HG03039 (cell line): ENCODE data around the gene KRT3.
"Not testable (repeated sequence)": the region's sequence is repeated elsewhere in the genome, so short reads cannot be mapped to it uniquely, and the experiment has no call there.

Source experiments
- ATAC-seq: cut with Tn5 transposase; IDR thresholded peaks from one replicate; pipeline ENCODE4 v1.9.1; 2021; ENCODE audit warnings: mild to moderate bottlenecking, moderate library complexity; ENCODE audit not compliant: unreplicated experiment

KRT3 gene

DNA sequence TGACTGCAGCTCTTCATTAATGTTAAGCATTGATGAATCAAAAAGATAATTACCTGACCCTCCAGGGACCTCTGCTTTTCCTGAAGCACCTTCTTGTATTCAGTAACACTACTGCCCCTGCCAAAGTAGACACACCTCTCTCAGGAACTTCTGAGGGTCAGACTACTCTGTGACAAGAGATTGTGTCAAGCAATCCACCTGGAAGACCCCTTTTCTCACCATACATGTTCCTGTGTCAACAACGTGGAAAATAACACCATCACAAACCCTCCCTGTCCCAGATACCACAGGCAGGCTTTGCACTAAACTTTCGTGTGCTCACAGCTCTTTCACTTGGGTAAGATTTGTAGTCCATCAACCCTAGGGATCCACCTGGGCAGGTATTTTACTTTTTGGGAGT is 31.9 kb downstream of the KRT3 start:
- no peak for ATAC-seq

DNA sequence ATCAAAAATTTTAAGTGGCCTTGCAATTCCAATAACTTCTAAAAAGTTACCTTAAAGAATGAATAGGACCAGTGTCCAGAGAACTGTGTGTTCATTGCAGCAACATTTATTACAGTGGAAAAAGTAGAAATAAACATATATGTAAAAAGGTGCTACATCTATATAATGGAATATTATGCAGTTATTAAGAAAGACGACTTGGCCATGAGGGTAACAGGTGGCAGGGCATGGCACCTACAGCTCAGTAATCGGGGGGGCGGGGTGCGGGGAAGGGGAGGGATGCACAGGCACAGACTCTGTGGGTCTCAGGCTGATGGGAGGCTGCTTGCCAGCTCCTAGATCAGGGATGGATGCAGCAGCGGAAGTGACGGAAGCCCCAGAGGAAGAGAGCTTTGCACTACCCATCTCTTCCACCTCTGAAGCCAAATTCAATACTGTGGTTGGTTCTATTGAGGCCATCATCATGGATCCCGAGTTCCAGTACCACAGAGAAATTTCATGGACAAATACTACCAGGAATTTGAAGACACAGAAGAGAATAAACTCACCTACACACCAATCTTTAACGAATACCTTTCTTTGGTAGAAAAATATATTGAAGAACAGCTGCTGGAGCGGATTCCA is 32.8 kb downstream of the KRT3 start:
- ATAC-seq = no peak

DNA sequence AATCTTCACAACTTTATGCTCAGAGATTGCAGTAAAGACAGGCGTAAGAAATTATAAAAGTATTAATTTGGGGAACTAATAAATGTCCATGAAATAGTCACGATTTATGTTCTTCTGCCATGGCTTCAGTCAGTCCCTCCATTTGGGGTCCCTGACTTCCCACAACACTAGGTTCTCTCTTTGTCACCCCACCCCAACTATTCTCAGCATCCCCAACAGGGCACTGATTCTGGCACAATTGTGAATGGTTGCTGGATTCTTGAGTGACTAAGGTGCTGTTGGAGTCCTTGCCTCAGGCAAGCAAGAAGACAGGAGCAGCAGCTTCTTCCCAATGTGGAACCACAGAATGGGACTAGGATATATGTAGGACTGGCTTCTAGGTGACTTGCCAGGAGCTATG is 34.1 kb downstream of the KRT3 start:
- no peak for ATAC-seq

GRCh38 chr12:52761218-52761617 is 34.7 kb downstream of the KRT3 start:
- ATAC-seq = not testable (repeated sequence)

- no peak for ATAC-seq
Observed at GRCh38 chr12:52760623-52761022, 35.3 kb downstream of the KRT3 start.

- no peak for ATAC-seq
Observed at GRCh38 chr12:52759695-52760094, 36.2 kb downstream of the KRT3 start.

- ATAC-seq = no peak
Observed at GRCh38 chr12:52759218-52759617, 36.7 kb downstream of the KRT3 start.

DNA sequence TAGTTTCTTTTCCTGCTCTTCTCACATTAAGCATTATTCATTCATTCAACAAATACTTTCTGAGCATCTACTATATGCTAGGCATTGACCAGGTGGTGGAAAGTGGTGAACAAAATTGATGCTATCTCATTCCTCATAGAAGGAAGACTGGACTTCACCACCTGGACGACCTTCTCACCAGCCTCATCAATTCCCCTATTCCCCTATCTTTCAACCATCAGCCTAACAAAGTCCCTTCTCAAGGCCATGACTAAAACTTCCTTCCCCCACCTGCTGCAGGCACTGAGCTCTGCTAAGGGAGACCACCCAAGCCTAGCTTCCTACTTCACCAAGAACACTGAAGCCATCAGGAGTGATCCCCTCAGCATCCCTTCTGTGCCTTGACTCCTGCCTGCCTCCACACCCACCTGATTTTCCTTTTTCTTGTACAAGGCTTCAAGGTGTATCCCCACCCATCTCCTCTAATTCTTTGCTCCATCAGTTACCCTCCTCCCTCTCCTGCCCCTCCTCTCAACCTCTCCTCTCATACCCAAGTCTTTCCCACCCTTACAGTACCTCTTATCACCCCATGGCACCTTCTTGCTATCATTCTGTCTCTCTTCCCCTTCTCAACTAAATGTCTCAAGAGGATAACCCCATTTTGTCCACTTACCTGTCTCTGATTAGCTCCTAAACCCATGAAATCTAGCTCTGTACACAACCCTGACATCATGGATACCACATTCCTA is 38.3 kb downstream of the KRT3 start:
- ATAC-seq = no peak

DNA sequence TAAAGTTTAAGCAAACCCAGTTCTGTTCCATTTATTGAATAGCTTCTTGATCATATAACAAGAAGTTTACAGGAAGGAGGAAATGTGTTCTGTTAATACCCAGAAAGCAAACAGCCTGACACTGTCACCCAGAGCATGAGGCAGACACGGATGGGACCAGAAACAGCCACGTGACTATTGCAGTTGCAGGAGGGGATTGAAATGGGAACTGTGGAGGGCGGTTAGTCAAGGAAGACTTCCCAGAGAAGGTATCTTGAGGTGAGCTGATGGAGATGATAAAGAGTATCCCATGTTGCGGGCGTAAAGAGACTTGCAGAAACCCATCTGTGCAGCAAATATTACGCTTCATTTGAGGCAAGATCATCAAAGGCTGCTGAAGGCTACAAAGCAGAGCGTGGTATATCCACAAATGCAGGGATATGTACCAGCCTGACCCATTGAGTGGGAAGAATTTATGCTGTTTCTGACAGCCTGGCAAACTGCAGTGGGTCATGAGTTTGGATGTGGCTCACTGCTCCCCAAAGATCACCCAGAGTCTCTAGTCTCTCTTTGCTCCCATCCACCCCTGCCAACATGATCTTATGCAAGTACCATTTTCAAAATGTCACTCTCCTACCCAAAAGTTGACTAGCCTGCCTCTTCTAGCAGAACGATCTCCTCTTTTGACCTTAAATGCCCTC is 39.5 kb downstream of the KRT3 start:
- no peak for ATAC-seq

DNA sequence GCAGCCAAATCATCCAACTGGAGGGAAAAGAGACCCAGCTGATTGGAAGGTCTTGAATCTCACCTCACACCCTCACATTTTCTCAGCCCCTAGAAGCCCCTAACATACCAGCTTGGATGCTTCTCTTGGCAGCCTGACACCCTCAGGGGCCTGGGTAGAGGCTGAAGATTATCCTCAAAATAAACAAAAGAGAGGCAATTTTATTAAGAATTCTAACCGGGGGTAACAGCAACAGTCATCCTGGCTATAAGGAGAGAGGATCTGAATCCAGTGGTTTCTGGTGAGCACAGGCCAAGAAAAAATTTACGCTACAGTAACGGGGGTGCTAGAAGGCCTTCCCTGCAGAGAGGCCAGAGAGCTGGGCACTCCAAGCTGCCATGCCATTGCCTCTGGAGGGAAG is 40.4 kb downstream of the KRT3 start:
- ATAC-seq = no peak

DNA sequence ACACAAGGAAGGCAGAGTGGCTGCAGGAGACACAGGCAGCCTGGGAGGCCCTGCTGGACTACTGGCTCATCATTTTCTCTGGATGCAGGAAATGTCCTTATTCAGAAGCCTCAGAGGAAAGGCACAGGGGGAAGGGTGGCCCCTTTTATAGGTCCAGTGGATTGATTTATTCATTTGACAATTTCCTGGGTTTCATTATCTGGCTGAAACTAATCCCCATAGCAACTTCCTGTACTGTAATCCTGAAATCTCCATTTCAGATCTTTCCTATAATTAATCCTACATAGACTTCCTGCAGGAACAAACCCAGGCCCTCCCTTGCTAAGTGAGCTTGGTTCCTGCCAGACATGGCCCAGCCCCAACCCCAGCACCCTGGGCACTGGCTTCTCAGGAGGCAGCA is 41.8 kb downstream of the KRT3 start:
- no peak for ATAC-seq

DNA sequence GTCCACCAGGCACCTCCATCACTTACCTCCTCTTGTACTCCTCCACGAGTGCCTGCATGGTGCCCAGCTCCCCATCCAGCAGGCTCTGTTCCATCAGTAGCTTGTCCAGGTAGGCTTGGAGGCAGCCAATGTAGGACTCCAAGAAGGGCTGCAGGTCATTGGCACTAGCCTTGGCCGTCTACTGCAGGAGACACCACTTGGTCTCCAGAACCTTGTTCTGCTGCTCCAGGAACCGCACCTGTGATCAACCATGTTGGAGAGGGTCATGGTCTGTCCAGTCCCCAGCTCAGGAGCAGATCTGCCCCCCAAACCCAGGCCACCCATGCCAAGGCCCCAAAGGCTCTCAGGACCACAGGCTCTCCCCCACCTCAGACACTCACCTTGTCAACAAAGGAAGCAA is 42.6 kb downstream of the KRT3 start:
- no peak for ATAC-seq

GRCh38 chr12:52752516-52752915 is 43.4 kb downstream of the KRT3 start:
- ATAC-seq = no peak

GRCh38 chr12:52751795-52752194 is 44.1 kb downstream of the KRT3 start:
- ATAC-seq = no peak

DNA sequence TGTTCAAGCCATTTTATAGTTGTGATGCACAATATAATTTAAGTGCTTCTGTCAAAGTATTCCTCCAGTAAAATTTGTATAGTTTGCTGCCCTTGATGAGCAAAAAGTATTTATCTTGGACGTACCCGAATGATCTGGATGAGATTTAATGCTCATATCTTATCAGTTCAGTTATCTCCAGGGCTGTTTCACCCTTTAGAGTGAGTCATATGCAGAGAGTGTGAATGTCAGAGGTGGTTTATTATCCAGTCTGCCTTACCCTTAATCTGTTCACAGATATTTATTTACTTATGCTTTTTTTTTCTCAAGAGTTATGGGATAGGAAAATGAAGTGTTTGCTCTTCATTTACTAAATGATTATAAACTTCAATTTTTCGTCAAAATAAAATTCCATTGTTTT is 45.4 kb downstream of the KRT3 start:
- ATAC-seq = not testable (repeated sequence)

GRCh38 chr12:52749827-52750226 is 46.1 kb downstream of the KRT3 start:
- no peak for ATAC-seq

- no peak for ATAC-seq
Observed at GRCh38 chr12:52748578-52748977, 47.3 kb downstream of the KRT3 start.

DNA sequence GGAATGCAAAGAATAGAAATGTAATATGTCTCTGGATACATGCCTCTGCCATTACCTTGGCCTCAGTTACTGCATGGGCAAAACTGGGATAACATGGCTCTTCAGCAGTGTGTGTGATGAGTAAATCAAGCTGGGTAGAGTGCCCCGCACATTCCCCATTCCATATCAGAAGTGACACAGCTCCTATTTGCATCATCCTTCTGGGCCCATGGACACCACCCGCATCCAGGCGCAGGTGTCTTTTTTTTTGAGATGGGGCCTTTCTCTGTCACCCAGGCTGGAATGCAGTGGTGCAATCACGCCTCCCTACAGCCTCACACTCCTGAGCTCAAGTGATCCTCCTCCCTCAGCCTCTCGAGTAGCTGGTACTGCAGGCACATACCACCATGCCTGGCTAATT is 50.4 kb downstream of the KRT3 start:
- no peak for ATAC-seq

DNA sequence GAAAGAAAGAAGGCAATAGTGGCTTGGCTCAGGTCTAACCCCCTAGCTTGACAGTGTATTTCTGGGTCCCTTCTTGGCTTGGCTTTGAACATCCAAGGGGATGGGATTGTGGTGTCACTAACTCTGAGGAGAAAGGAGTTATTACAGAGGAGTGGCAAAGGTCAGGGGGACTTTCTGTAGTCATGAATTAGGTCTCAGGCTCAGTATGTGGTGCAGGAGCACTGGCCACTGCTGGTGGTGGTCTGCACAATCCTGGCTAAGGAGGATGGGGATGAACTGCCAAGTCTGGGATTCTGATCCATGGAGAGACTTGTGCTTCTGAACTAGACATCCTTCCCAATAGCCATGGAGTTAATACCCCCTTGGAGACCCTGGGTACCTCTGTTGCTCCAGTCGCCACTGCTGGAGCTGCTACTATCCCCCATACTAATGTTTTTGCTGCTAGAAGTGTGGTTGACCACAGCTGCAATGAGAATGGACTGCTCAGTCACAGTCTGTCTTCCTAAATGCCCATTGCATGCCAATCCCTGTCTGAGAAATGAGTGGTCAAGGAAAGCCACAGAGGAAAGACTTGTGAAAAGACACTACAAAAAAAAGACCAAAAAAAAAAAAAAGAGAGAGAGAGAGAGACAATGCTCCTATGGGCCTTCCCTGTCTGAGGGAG is 51.3 kb downstream of the KRT3 start:
- no peak for ATAC-seq

DNA sequence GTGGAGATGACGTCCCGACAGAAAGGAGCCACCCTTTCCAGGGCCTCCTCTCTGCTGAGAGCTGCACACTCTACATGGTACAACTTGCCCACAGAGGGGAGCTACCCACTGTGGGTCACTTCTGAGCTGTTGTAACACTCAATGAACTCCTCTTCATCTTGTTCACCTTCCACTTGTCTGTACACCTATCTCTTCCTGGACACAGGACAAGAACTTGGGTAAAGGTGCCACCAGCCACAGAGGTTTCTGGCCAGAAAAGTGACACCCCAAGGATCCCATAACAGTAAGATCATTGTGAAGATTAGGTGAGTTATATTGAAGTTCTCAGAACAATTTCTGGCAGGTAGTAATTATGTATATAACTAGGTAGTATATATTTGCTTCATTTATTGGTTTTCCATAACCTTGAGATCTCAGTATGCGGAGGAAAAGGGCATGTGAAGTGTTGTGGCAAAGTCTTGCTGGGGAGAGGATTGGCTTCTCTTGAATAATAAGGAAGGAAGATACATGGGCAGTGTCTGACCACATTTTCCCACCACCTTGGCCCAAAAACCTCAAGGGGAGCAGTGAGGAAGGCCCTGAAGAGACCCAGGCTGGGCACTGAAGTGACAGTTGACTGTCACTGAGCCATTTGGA is 53.0 kb downstream of the KRT3 start:
- no peak for ATAC-seq

- no peak for ATAC-seq
Observed at GRCh38 chr12:52742196-52742580, 53.7 kb downstream of the KRT3 start.
